T-helper 1 cell treated with Interleukin-12 subunit alpha and Interleukin-12 subunit beta and Interleukin-4 antibody, amounts not matched to agents 30 μg/mL and 1 μg/mL, for 36 hours (primary cell): ENCODE measurements around the gene ATAD1.
"Not testable (repeated sequence)": the region's sequence is repeated elsewhere in the genome, so short reads cannot be mapped to it uniquely, and the experiment has no call there.

Experiments
- H3K27ac Mint-ChIP-seq: one replicate; pipeline ENCODE4 v1.8.0; 2021; ENCODE audit warnings: mild to moderate bottlenecking, mixed read lengths
- H3K27me3 Mint-ChIP-seq: one replicate; pipeline ENCODE4 v1.8.0; 2021; ENCODE audit warnings: low read depth, mixed read lengths
- H3K36me3 Mint-ChIP-seq: one replicate; pipeline ENCODE4 v1.8.0; 2021; ENCODE audit warnings: low read depth, mixed read lengths
- H3K4me1 Mint-ChIP-seq: one replicate; pipeline ENCODE4 v1.8.0; 2021; ENCODE audit warnings: low read depth, mixed read lengths
- H3K4me3 Mint-ChIP-seq: one replicate; pipeline ENCODE4 v1.8.0; 2021; ENCODE audit warnings: mild to moderate bottlenecking, moderate library complexity, mixed read lengths
- H3K9me3 Mint-ChIP-seq: one replicate; pipeline ENCODE4 v1.8.0; 2021; ENCODE audit warnings: mixed read lengths

The ATAD1 gene

GRCh38 chr10:87742992-87743610 is 74.9 kb downstream of the ATAD1 start:
- H3K4me3 Mint-ChIP-seq, H3K9me3 Mint-ChIP-seq, H3K36me3 Mint-ChIP-seq, H3K27me3 Mint-ChIP-seq, H3K4me1 Mint-ChIP-seq, H3K27ac Mint-ChIP-seq: not testable (repeated sequence)

- Mint-ChIP-seq H3K27ac (no peak overlapping the region), H3K4me1 (no peaks in the 10 kb centered on the region), H3K9me3 (no peaks in the 10 kb centered on the region), H3K36me3 (no peaks in the 10 kb centered on the region), H3K27me3 (peaks cover 11% of the 10 kb centered on the region), H3K4me3 (no peak overlapping the region)
Observed at GRCh38 chr10:87740254-87740655, 77.8 kb downstream of the ATAD1 start.

- H3K36me3 Mint-ChIP-seq: no peaks in the 10 kb centered on the region
- H3K27me3 Mint-ChIP-seq: peaks cover 17% of the 10 kb centered on the region
- no peak overlapping the region for H3K4me3 Mint-ChIP-seq
- no peaks in the 10 kb centered on the region for H3K9me3 Mint-ChIP-seq
- no peak overlapping the region for H3K27ac Mint-ChIP-seq
- no peaks in the 10 kb centered on the region for H3K4me1 Mint-ChIP-seq
Observed at GRCh38 chr10:87739703-87740102, 78.3 kb downstream of the ATAD1 start.

- not testable (repeated sequence) for H3K27ac Mint-ChIP-seq, H3K36me3 Mint-ChIP-seq, H3K4me1 Mint-ChIP-seq, H3K4me3 Mint-ChIP-seq, H3K9me3 Mint-ChIP-seq
- peaks cover 25% of the 10 kb centered on the region for H3K27me3 Mint-ChIP-seq
Observed at GRCh38 chr10:87738253-87738652, 79.8 kb downstream of the ATAD1 start.

GRCh38 chr10:87734987-87735827 is 82.8 kb downstream of the ATAD1 start:
- Mint-ChIP-seq H3K4me3 (no peak overlapping the region), H3K4me1 (no peaks in the 10 kb centered on the region), H3K27ac (no peak overlapping the region), H3K9me3 (no peaks in the 10 kb centered on the region), H3K27me3 (peaks cover 32% of the 10 kb centered on the region), H3K36me3 (no peaks in the 10 kb centered on the region)

GRCh38 chr10:87733081-87733480 is 84.9 kb downstream of the ATAD1 start:
- Mint-ChIP-seq H3K4me3 (no peak overlapping the region), H3K27me3 (peaks cover 31% of the 10 kb centered on the region), H3K9me3 (no peaks in the 10 kb centered on the region), H3K4me1 (no peaks in the 10 kb centered on the region), H3K36me3 (no peaks in the 10 kb centered on the region), H3K27ac (no peak overlapping the region)

GRCh38 chr10:87729940-87730339 is 88.1 kb downstream of the ATAD1 start:
- H3K9me3 Mint-ChIP-seq: no peaks in the 10 kb centered on the region
- peaks cover 21% of the 10 kb centered on the region for H3K27me3 Mint-ChIP-seq
- no peaks in the 10 kb centered on the region for H3K36me3 Mint-ChIP-seq
- no peaks in the 10 kb centered on the region for H3K4me1 Mint-ChIP-seq
- no peak overlapping the region for H3K27ac Mint-ChIP-seq
- H3K4me3 Mint-ChIP-seq: no peak overlapping the region

GRCh38 chr10:87724789-87725188 is 93.2 kb downstream of the ATAD1 start:
- Mint-ChIP-seq H3K27me3 (peaks cover 22% of the 10 kb centered on the region), H3K4me1 (no peaks in the 10 kb centered on the region), H3K9me3 (no peaks in the 10 kb centered on the region), H3K4me3 (no peak overlapping the region), H3K27ac (no peak overlapping the region), H3K36me3 (no peaks in the 10 kb centered on the region)

- Mint-ChIP-seq H3K9me3 (no peaks in the 10 kb centered on the region), H3K36me3 (no peaks in the 10 kb centered on the region), H3K27ac (no peak overlapping the region), H3K4me1 (no peaks in the 10 kb centered on the region), H3K27me3 (peaks cover 19% of the 10 kb centered on the region), H3K4me3 (no peak overlapping the region)
Observed at GRCh38 chr10:87723500-87723899, 94.5 kb downstream of the ATAD1 start.

GRCh38 chr10:87722716-87723115 is 95.3 kb downstream of the ATAD1 start:
- Mint-ChIP-seq H3K9me3 (no peaks in the 10 kb centered on the region), H3K4me3 (no peak overlapping the region), H3K36me3 (no peaks in the 10 kb centered on the region), H3K4me1 (no peaks in the 10 kb centered on the region), H3K27ac (no peak overlapping the region), H3K27me3 (peaks cover 19% of the 10 kb centered on the region)

- Mint-ChIP-seq H3K4me3 (no peak overlapping the region), H3K4me1 (no peaks in the 10 kb centered on the region), H3K27me3 (peaks cover 23% of the 10 kb centered on the region), H3K9me3 (no peaks in the 10 kb centered on the region), H3K27ac (no peak overlapping the region), H3K36me3 (no peaks in the 10 kb centered on the region)
Observed at GRCh38 chr10:87721781-87722180, 96.2 kb downstream of the ATAD1 start.

- H3K27me3 Mint-ChIP-seq: peaks cover 29% of the 10 kb centered on the region
Observed at GRCh38 chr10:87720665-87721064, 97.4 kb downstream of the ATAD1 start.

GRCh38 chr10:87716348-87716670 is 101.7 kb downstream of the ATAD1 start:
- no peaks in the 10 kb centered on the region for H3K9me3 Mint-ChIP-seq
- H3K4me3 Mint-ChIP-seq: no peak overlapping the region
- peaks cover 6% of the 10 kb centered on the region for H3K4me1 Mint-ChIP-seq
- no peaks in the 10 kb centered on the region for H3K36me3 Mint-ChIP-seq
- peaks cover 16% of the 10 kb centered on the region for H3K27me3 Mint-ChIP-seq
- no peak overlapping the region for H3K27ac Mint-ChIP-seq

More at GRCh38 chr10:87720665-87721064, 97.4 kb downstream of the ATAD1 start:
- H3K27ac Mint-ChIP-seq: no peak overlapping the region
- peaks cover 6% of the 10 kb centered on the region for H3K4me1 Mint-ChIP-seq
- no peak overlapping the region for H3K4me3 Mint-ChIP-seq
- no peaks in the 10 kb centered on the region for H3K36me3 Mint-ChIP-seq
- no peaks in the 10 kb centered on the region for H3K9me3 Mint-ChIP-seq

- H3K36me3 Mint-ChIP-seq: no peaks in the 10 kb centered on the region
- no peak overlapping the region for H3K27ac Mint-ChIP-seq
- H3K4me3 Mint-ChIP-seq: no peak overlapping the region
- peaks cover 12% of the 10 kb centered on the region for H3K27me3 Mint-ChIP-seq
- H3K9me3 Mint-ChIP-seq: no peaks in the 10 kb centered on the region
- peaks cover 6% of the 10 kb centered on the region for H3K4me1 Mint-ChIP-seq
Observed at GRCh38 chr10:87715552-87716347, 102.3 kb downstream of the ATAD1 start.

- H3K36me3 Mint-ChIP-seq: no peaks in the 10 kb centered on the region
- H3K4me3 Mint-ChIP-seq: no peak overlapping the region
- no peaks in the 10 kb centered on the region for H3K9me3 Mint-ChIP-seq
- peaks cover 15% of the 10 kb centered on the region for H3K27me3 Mint-ChIP-seq
- H3K27ac Mint-ChIP-seq: no peak overlapping the region
- H3K4me1 Mint-ChIP-seq: peaks cover 6% of the 10 kb centered on the region
Observed at GRCh38 chr10:87713707-87714106, 104.3 kb downstream of the ATAD1 start.
